ENCODE data around the gene AATF.

The AATF gene

DNA sequence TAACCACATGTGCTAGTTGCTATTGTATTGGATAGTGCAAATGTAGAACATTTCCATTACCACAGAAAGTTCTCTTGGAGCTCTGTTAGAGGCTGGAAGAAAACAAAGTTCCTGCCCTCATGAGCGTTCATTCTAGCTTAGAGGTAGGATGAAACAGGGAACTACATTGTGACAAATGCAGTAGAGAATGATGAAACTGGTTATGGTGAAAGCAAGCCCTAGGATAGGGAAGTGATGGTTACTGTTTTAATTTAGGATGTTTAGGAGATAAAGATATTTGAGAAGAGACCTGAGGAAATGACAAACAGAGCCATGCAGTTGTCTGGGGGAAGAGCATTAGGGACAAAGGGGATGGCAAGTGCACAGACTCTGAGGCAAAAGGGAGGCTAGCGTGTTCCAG is 50.7 kb downstream of the AATF start:
- no peaks in the 10 kb centered on the region for H3K27me3 ChIP-seq (ENCODE audit: insufficient read depth, low read length)
- H3K9ac ChIP-seq (ENCODE audit: low read length) = no peak overlapping the region
- H3K36me3 ChIP-seq (ENCODE audit: insufficient read depth, low read length) = peaks cover 81% of the 10 kb centered on the region
- H3F3A ChIP-seq (ENCODE audit: insufficient read depth, low read length) = no peaks in the 10 kb centered on the region
- H3K79me2 ChIP-seq (ENCODE audit: insufficient read depth, low read length) = no peaks in the 10 kb centered on the region
- H3K9me3 ChIP-seq (ENCODE audit: low read length) = peaks cover 10% of the 10 kb centered on the region
- H3K9me2 ChIP-seq (ENCODE audit: low read depth, low read length) = no peaks in the 10 kb centered on the region
- H3K4me2 ChIP-seq (ENCODE audit: low read length) = no peak overlapping the region
- H2AFZ ChIP-seq (ENCODE audit: low read length) = no peak overlapping the region
- H3K4me1 ChIP-seq (ENCODE audit: insufficient read depth, low read length, severe bottlenecking) = no peaks in the 10 kb centered on the region
- no peak for TF ChIP-seq EZH2 (IDR thresholded peaks at IDR 0.05; ENCODE audit: borderline replicate concordance, low read length)
- TF ChIP-seq, protein P1, sequence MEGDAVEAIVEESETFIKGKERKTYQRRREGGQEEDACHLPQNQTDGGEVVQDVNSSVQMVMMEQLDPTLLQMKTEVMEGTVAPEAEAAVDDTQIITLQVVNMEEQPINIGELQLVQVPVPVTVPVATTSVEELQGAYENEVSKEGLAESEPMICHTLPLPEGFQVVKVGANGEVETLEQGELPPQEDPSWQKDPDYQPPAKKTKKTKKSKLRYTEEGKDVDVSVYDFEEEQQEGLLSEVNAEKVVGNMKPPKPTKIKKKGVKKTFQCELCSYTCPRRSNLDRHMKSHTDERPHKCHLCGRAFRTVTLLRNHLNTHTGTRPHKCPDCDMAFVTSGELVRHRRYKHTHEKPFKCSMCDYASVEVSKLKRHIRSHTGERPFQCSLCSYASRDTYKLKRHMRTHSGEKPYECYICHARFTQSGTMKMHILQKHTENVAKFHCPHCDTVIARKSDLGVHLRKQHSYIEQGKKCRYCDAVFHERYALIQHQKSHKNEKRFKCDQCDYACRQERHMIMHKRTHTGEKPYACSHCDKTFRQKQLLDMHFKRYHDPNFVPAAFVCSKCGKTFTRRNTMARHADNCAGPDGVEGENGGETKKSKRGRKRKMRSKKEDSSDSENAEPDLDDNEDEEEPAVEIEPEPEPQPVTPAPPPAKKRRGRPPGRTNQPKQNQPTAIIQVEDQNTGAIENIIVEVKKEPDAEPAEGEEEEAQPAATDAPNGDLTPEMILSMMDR (IDR thresholded peaks at IDR 0.05; ENCODE audit: low read length) = no peak
- H3K27ac ChIP-seq (ENCODE audit: low read depth, low read length, poor library complexity, severe bottlenecking) = no peak overlapping the region
- H4K20me1 ChIP-seq (ENCODE audit: insufficient read depth, low read length) = no peaks in the 10 kb centered on the region
- no peak overlapping the region for H3K4me3 ChIP-seq (ENCODE audit: low read depth, low read length, poor library complexity, severe bottlenecking)

DNA sequence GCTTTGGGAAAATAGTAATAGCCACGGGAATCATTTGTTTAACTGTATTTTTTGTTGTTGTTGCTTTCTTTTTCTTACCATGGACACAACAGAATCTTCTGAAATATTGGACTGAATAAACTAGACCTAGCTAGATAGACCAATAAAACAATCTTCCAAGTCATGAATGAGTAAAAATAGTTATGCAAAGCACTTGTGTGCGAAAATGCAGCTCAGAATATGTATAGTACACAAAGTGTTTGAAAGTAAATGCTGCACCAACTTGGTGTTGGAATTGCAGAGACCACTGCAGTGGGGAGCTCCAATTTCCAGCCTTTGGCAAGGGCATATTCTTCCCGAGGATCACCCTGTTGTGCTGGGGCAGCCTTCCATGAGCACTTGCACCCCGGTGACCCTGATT is 68.0 kb downstream of the AATF start:
- peaks cover 15% of the 10 kb centered on the region for H3K36me3 ChIP-seq (ENCODE audit: insufficient read depth, low read length)
- H3K4me3 ChIP-seq (ENCODE audit: low read depth, low read length, poor library complexity, severe bottlenecking) = no peak overlapping the region
- H3K27me3 ChIP-seq (ENCODE audit: insufficient read depth, low read length) = no peaks in the 10 kb centered on the region
- H2AFZ ChIP-seq (ENCODE audit: low read length) = no peak overlapping the region
- TF ChIP-seq EZH2 (IDR thresholded peaks at IDR 0.05; ENCODE audit: borderline replicate concordance, low read length) = no peak
- TF ChIP-seq, protein P1 (IDR thresholded peaks at IDR 0.05; ENCODE audit: low read length) = no peak
- H3K79me2 ChIP-seq (ENCODE audit: insufficient read depth, low read length) = no peaks in the 10 kb centered on the region
- no peaks in the 10 kb centered on the region for H3K9me2 ChIP-seq (ENCODE audit: low read depth, low read length)
- H3K27ac ChIP-seq (ENCODE audit: low read depth, low read length, poor library complexity, severe bottlenecking) = no peak overlapping the region
- H3K9me3 ChIP-seq (ENCODE audit: low read length) = no peaks in the 10 kb centered on the region
- no peaks in the 10 kb centered on the region for H3K4me1 ChIP-seq (ENCODE audit: insufficient read depth, low read length, severe bottlenecking)
- H4K20me1 ChIP-seq (ENCODE audit: insufficient read depth, low read length) = no peaks in the 10 kb centered on the region
- no peak overlapping the region for H3K4me2 ChIP-seq (ENCODE audit: low read length)
- H3F3A ChIP-seq (ENCODE audit: insufficient read depth, low read length) = no peaks in the 10 kb centered on the region; the same call in 1 of the 2 replicates
- no peak overlapping the region for H3K9ac ChIP-seq (ENCODE audit: low read length)

DNA sequence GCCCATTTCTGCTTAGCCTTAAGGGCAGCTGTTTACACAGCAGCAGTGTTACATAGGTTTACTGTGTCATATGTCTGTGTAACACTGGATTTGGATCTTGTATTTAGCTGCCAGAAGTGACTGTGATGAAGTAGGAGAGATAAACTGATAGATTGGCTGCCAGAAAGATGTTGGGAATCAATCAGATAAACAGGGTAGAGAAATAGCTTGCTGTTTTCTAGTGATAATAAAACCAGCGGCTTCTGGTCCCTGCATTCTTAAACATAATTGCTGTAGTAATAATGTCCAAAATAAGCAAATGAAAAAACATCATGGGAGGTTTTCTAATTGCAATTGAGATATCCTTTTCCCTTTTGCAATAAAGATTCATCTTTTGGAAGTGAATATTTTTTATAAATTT is 68.7 kb downstream of the AATF start:
- Histone ChIP-seq H3K36me3 (ENCODE audit: insufficient read depth, low read length) (peaks cover 21% of the 10 kb centered on the region; the same call in 1 of the 2 replicates), H3K9ac (ENCODE audit: low read length) (no peak overlapping the region)

More for the DNA sequence above, 68.7 kb downstream of the AATF start:
- H3F3A ChIP-seq (ENCODE audit: insufficient read depth, low read length) = no peaks in the 10 kb centered on the region; the same call in 1 of the 2 replicates
- no peak overlapping the region for H3K27ac ChIP-seq (ENCODE audit: low read depth, low read length, poor library complexity, severe bottlenecking)
- H3K9me2 ChIP-seq (ENCODE audit: low read depth, low read length) = no peaks in the 10 kb centered on the region
- H3K4me2 ChIP-seq (ENCODE audit: low read length) = no peak overlapping the region
- no peaks in the 10 kb centered on the region for H3K27me3 ChIP-seq (ENCODE audit: insufficient read depth, low read length)
- no peak overlapping the region for H2AFZ ChIP-seq (ENCODE audit: low read length)
- H3K4me3 ChIP-seq (ENCODE audit: low read depth, low read length, poor library complexity, severe bottlenecking) = no peak overlapping the region
- no peak for TF ChIP-seq EZH2 (IDR thresholded peaks at IDR 0.05; ENCODE audit: borderline replicate concordance, low read length)
- TF ChIP-seq, protein P1 (IDR thresholded peaks at IDR 0.05; ENCODE audit: low read length) = no peak
- no peaks in the 10 kb centered on the region for H3K79me2 ChIP-seq (ENCODE audit: insufficient read depth, low read length)
- no peaks in the 10 kb centered on the region for H3K9me3 ChIP-seq (ENCODE audit: low read length)
- H4K20me1 ChIP-seq (ENCODE audit: insufficient read depth, low read length) = no peaks in the 10 kb centered on the region
- H3K4me1 ChIP-seq (ENCODE audit: insufficient read depth, low read length, severe bottlenecking) = no peaks in the 10 kb centered on the region
